ENCODE data around the gene VSTM5.
"Not testable (repeated sequence)": the region's sequence is repeated elsewhere in the genome, so short reads cannot be mapped to it uniquely, and the experiment has no call there.

VSTM5 gene

GRCh38 chr11:93784145-93784934 lies 66.1 kb downstream of the VSTM5 start, which contains the start of gene MED17:
MED17 (plus strand) TSS chr11:93784282; CDS start chr11:93784514, 232 bp downstream.
- H3K4me1 Mint-ChIP-seq = peaks cover 46% of the 10 kb centered on the region
- H3K27ac Mint-ChIP-seq = peak within 1 kb of the TSS; percentile 91
- peak within 1 kb of the TSS; percentile 92 for H3K4me3 Mint-ChIP-seq
- peaks cover 54% of the 10 kb centered on the region for H3K36me3 Mint-ChIP-seq
- no peaks in the 10 kb centered on the region for H3K9me3 Mint-ChIP-seq
- DNase-seq (ENCODE audit: low spot score in 2 of 2) = peak; percentile 71 to 91
- peak; percentile 96 for ATAC-seq

- Mint-ChIP-seq H3K27ac (peak overlapping the region; percentile 91), H3K36me3 (peaks cover 48% of the 10 kb centered on the region), H3K4me3 (peak overlapping the region; percentile 92), H3K9me3 (no peaks in the 10 kb centered on the region), H3K4me1 (peaks cover 46% of the 10 kb centered on the region)
- DNase-seq (ENCODE audit: low spot score in 2 of 2) (no peak), ATAC-seq (peak; percentile 50)
Measured at GRCh38 chr11:93783765-93784144, 66.7 kb downstream of the VSTM5 start.

- Mint-ChIP-seq H3K27ac (peak overlapping the region; percentile 91), H3K4me3 (peak overlapping the region; percentile 92), H3K4me1 (peaks cover 46% of the 10 kb centered on the region), H3K9me3 (no peaks in the 10 kb centered on the region), H3K36me3 (peaks cover 44% of the 10 kb centered on the region)
- ATAC-seq (no peak), DNase-seq (ENCODE audit: low spot score in 2 of 2) (no peak)
Measured at GRCh38 chr11:93783362-93783761, 67.1 kb downstream of the VSTM5 start.

- DNase-seq (ENCODE audit: low spot score in 2 of 2) (no peak), ATAC-seq (peak; percentile 46)
- no peaks in the 10 kb centered on the region for H3K36me3 Mint-ChIP-seq
- no peaks in the 10 kb centered on the region for H3K4me1 Mint-ChIP-seq
- no peak overlapping the region for H3K4me3 Mint-ChIP-seq
- H3K9me3 Mint-ChIP-seq = no peaks in the 10 kb centered on the region
- H3K27ac Mint-ChIP-seq = no peak overlapping the region
Measured at GRCh38 chr11:93775289-93775688, 75.1 kb downstream of the VSTM5 start.

- not testable (repeated sequence) for H3K4me3 Mint-ChIP-seq; ATAC-seq; H3K4me1 Mint-ChIP-seq; H3K27ac Mint-ChIP-seq; H3K36me3 Mint-ChIP-seq; H3K9me3 Mint-ChIP-seq; DNase-seq (ENCODE audit: low spot score in 2 of 2)
Measured at GRCh38 chr11:93774560-93774959, 75.9 kb downstream of the VSTM5 start.

GRCh38 chr11:93773601-93774200 lies 76.7 kb downstream of the VSTM5 start:
- Mint-ChIP-seq H3K4me1 (no peaks in the 10 kb centered on the region), H3K9me3 (no peaks in the 10 kb centered on the region), H3K4me3 (no peak overlapping the region), H3K27ac (no peak overlapping the region), H3K36me3 (no peaks in the 10 kb centered on the region)
- no peak for ATAC-seq
- DNase-seq (ENCODE audit: low spot score in 2 of 2) = no peak

GRCh38 chr11:93773045-93773477 lies 77.4 kb downstream of the VSTM5 start:
- ATAC-seq (no peak), DNase-seq (ENCODE audit: low spot score in 2 of 2) (no peak)
- no peaks in the 10 kb centered on the region for H3K4me1 Mint-ChIP-seq
- H3K36me3 Mint-ChIP-seq = no peaks in the 10 kb centered on the region
- no peak overlapping the region for H3K4me3 Mint-ChIP-seq
- H3K27ac Mint-ChIP-seq = no peak overlapping the region
- H3K9me3 Mint-ChIP-seq = no peaks in the 10 kb centered on the region

- ATAC-seq (no peak), DNase-seq (ENCODE audit: low spot score in 2 of 2) (no peak)
- Mint-ChIP-seq H3K4me3 (no peak overlapping the region), H3K27ac (no peak overlapping the region), H3K36me3 (no peaks in the 10 kb centered on the region), H3K9me3 (no peaks in the 10 kb centered on the region), H3K4me1 (no peaks in the 10 kb centered on the region)
Measured at GRCh38 chr11:93772123-93772522, 78.3 kb downstream of the VSTM5 start.

- Mint-ChIP-seq H3K4me3 (no peak overlapping the region), H3K4me1 (no peaks in the 10 kb centered on the region), H3K36me3 (peaks cover 4% of the 10 kb centered on the region), H3K27ac (no peak overlapping the region), H3K9me3 (peaks cover 2% of the 10 kb centered on the region)
- no peak for ATAC-seq
- no peak for DNase-seq (ENCODE audit: low spot score in 2 of 2)
Measured at GRCh38 chr11:93770160-93770559, 80.3 kb downstream of the VSTM5 start.
